Measurements from ENCODE around the gene ARHGEF6. TPM values are rescaled to one million over a fixed set of nuclear protein-coding genes. Genes with fewer than 3 reads are reported as not detected.

Gene ARHGEF6, protein sequence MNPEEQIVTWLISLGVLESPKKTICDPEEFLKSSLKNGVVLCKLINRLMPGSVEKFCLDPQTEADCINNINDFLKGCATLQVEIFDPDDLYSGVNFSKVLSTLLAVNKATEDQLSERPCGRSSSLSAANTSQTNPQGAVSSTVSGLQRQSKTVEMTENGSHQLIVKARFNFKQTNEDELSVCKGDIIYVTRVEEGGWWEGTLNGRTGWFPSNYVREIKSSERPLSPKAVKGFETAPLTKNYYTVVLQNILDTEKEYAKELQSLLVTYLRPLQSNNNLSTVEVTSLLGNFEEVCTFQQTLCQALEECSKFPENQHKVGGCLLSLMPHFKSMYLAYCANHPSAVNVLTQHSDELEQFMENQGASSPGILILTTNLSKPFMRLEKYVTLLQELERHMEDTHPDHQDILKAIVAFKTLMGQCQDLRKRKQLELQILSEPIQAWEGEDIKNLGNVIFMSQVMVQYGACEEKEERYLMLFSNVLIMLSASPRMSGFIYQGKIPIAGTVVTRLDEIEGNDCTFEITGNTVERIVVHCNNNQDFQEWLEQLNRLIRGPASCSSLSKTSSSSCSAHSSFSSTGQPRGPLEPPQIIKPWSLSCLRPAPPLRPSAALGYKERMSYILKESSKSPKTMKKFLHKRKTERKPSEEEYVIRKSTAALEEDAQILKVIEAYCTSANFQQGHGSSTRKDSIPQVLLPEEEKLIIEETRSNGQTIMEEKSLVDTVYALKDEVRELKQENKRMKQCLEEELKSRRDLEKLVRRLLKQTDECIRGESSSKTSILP
- total RNA-seq = 15.6 TPM

DNA sequence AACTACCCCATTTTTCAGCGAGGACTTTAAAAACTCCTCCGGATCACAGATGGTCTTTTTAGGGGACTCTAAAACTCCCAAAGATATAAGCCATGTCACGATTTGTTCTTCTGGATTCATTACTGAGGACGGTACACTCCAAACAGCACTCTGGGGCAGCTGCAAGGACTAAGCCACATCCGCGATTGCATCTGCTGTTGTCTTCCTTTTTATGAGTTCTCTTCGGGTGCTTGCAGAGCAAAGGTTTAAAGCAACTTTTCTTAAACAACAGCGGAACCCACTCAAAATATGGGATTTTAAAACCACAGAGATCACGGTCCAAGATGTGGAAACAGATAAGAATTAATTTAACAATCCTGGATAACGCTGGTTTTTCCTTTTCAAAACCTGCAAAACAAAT, at the start of gene ARHGEF6:
Gene ARHGEF6, minus strand, starts transcription at position 170 of the 400 bp plus-strand sequence. Its CDS starts 50 bp downstream, at position 120.

GRCh38 chrX:136647677-136648360, 132.9 kb downstream of the ARHGEF6 start, which contains the start of gene CD40LG:
CD40LG (plus strand) TSS chrX:136648158; CDS start chrX:136648249, 91 bp downstream.

Other genes with a start within 250 kb of the ARHGEF6 start
- gene VGLL1, start 248.7 kb downstream of the ARHGEF6 start, total RNA-seq = 1.1 TPM
- gene CD40LG, start 132.8 kb downstream of the ARHGEF6 start, total RNA-seq = not detected
- gene RBMX, start 99.8 kb upstream of the ARHGEF6 start, total RNA-seq = 602 TPM